Esophagus muscularis mucosa (tissue), 4 donors: ENCODE data around the gene PHKA1.

Experiments
- CTCF ChIP-seq, 3 experiments: fragments of 200-600 bp in 2 of 3; fragments of 450-650 bp in 1 of 3; sonication (generic) in 2 of 3; IDR thresholded peaks; one replicate each; pipeline ENCODE4 v1.5.1; 2017 to 2019; ENCODE audit warnings: antibody characterized with exemption in 3 of 3, mild to moderate bottlenecking in 2 of 3, moderate library complexity in 1 of 3
- EP300 ChIP-seq: sonication (generic); formaldehyde crosslinking; IDR thresholded peaks from one replicate; pipeline ENCODE4 v1.6.1; 2017; ENCODE audit warnings: antibody characterized with exemption
- POLR2A ChIP-seq: fragments of 450-650 bp; IDR thresholded peaks from one replicate; pipeline ENCODE4 v1.6.1; 2017; ENCODE audit warnings: antibody characterized with exemption, moderate library complexity, mild to moderate bottlenecking, low read depth
- POLR2AphosphoS5 ChIP-seq, 2 donors: sonication (generic); formaldehyde crosslinking; IDR thresholded peaks; one replicate each; pipeline ENCODE4 v1.6.1; 2017; ENCODE audit warnings: antibody characterized with exemption in 2 of 2

GRCh38 chrX:72584163-72584562 lies 129.9 kb downstream of the PHKA1 start:
- TF ChIP-seq CTCF (IDR thresholded peaks at IDR 0.05) (no peak), POLR2AphosphoS5 (IDR thresholded peaks at IDR 0.05) (no peak), POLR2A (no peak), EP300 (no peak)
